Peyer's patch (tissue), 4 donors: ENCODE data around the gene RRAD.

Experiments used
- CTCF ChIP-seq, 6 experiments: fragments of 450-650 bp in 4 of 6; fragments of 200-600 bp in 2 of 6; sonication (generic) in 1 of 6; IDR thresholded peaks; one replicate each; pipeline ENCODE4 v1.5.1; 2017 to 2019; ENCODE audit warnings: antibody characterized with exemption in 6 of 6, mild to moderate bottlenecking in 3 of 6, moderate library complexity in 1 of 6
- POLR2A ChIP-seq, 2 donors: fragments of 450-650 bp; IDR thresholded peaks; one replicate each; pipeline ENCODE4 v1.5.1; 2017; ENCODE audit warnings: antibody characterized with exemption in 2 of 2, mild to moderate bottlenecking in 2 of 2, moderate library complexity in 2 of 2

GRCh38 chr16:66886914-66887313, 38.4 kb downstream of the RRAD start:
- TF ChIP-seq POLR2A (IDR thresholded peaks at IDR 0.05) (no peak), CTCF (IDR thresholded peaks at IDR 0.05) (no peak)
